ENCODE results near the gene FAR2.

The FAR2 gene

DNA sequence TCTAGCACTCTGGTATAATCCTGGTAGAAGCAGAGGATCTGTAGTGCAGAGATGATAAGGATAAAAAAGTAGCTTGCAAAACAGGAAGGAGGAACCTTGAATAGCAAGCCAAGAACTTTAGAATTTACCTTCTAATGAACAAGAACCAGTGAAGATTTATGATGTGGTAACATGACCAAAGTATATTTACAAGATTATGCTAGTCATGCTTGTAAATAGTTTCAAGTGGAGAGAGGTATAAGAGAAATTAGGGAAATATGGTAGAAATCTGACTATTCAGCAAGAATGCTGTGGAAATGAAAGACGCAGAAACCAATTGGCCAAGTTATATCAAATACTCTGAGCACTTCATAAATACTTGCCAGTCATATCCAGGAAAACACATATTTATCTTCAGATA, 184.1 kb downstream of the FAR2 start:
- TF ChIP-seq, protein P1, sequence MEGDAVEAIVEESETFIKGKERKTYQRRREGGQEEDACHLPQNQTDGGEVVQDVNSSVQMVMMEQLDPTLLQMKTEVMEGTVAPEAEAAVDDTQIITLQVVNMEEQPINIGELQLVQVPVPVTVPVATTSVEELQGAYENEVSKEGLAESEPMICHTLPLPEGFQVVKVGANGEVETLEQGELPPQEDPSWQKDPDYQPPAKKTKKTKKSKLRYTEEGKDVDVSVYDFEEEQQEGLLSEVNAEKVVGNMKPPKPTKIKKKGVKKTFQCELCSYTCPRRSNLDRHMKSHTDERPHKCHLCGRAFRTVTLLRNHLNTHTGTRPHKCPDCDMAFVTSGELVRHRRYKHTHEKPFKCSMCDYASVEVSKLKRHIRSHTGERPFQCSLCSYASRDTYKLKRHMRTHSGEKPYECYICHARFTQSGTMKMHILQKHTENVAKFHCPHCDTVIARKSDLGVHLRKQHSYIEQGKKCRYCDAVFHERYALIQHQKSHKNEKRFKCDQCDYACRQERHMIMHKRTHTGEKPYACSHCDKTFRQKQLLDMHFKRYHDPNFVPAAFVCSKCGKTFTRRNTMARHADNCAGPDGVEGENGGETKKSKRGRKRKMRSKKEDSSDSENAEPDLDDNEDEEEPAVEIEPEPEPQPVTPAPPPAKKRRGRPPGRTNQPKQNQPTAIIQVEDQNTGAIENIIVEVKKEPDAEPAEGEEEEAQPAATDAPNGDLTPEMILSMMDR (IDR thresholded peaks at IDR 0.05; ENCODE audit: low read depth, low read length): no peak
- H3K4me3 ChIP-seq (ENCODE audit: low read depth, low read length): no peak overlapping the region

DNA sequence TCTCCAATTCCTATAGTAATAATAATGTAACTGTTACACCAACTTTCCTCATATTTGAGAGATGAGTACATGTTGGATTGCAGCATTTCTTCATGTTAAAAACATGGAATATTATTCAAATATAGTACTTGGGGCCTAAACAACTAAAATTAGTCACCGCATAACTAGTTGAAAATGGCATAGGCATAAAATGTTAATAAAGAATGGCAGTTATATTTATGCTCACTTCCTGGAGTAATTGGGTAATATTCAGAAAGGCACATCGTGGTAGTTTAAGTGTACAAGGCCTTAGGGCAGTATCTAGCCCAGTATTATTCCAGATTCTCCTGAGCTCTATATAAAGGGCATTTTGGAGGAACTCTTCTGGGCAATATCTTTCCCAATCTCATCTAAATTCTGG, 185.9 kb downstream of the FAR2 start:
- no peak overlapping the region for H3K4me3 ChIP-seq (ENCODE audit: low read depth, low read length)
- TF ChIP-seq, protein P1 (IDR thresholded peaks at IDR 0.05; ENCODE audit: low read depth, low read length): no peak

DNA sequence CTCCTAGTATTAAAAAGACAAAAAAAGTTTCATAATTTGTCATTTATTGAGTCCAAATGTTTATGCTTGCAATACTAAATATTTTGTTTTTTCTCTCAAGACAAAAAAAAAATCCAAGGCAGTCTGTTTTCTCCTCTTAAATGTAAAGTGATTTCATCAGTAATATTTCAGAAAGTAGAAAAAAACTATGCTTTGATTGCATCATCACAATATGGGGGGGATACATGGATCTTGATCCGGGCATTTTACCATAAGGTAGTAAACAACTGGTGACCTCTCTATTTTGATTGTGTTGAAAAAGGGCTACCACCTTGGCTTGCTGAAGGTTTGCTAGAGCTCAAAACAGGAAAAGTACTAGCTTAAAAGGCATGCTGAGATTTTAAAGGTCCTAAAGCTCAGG, 188.2 kb downstream of the FAR2 start:
- TF ChIP-seq, protein P1 (IDR thresholded peaks at IDR 0.05; ENCODE audit: low read depth, low read length): no peak

DNA sequence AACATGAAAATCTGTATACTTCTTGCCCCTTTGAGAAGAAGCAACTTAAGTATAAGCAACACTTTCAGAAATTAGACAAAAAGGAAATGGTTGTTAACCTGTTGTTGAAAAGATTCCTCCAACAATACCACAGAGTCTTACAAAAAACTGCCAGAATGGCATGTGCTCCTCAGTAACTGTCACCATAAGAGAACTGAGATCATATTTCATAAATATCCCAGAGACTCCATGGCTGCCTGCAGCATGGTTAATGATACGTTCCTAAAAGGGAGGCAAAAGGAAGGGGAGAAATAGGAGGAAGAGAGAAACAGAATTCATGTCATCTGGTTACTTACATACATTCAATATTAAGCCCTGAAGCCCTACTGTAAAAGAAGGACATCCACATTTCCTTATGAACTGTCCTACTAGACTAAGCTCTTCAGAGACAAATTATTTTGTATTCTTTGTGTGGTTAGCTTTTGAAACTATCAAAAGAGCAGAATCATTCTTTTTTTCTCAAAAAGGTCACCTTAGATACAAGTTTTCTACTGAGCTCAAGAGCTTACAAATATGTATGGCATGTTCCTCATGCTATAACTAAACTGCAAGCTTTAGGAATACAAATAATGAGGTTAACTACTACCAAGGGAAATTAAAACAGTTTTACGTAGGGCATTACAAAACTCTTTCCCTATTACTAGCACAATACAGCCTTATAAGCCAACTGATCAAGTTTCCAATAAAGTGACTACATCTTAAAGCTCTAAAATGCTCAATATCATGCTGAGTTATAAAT, 194.1 kb downstream of the FAR2 start:
- no peak overlapping the region for H3K4me3 ChIP-seq (ENCODE audit: low read depth, low read length)
- TF ChIP-seq, protein P1 (IDR thresholded peaks at IDR 0.05; ENCODE audit: low read depth, low read length): no peak

More for the DNA sequence above, 188.2 kb downstream of the FAR2 start:
- no peak overlapping the region for H3K4me3 ChIP-seq (ENCODE audit: low read depth, low read length)

DNA sequence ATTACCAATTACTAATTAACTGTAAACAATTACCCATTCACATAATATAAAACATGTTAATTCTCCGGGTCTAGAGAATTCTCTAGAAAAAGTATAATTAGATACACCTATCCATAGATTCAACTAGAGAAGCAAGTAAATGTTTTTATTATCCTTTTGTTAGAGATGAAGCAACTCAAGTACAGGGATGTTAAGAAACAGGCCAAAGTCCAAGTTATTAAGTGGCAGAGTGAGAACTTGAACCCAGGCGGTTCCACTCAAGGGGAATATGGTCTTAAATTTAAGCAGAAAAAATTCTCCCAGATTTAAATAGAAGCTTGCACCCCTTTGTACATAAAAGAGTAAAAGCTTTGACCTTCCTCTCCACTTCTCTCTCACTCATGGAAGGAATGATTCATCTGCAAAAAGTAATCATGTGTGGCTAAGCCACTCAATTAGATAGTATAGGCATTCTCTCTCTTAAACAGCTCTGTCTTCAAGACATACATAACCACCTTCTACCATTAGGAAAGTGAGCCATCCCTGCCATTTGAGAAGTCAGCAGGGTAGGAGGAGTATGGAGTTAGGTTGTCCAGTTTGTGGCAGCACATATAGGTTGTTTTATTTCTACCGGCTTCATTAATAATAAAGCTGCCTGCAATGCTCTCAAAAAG, 197.8 kb downstream of the FAR2 start:
- no peak overlapping the region for H3K4me3 ChIP-seq (ENCODE audit: low read depth, low read length)
- TF ChIP-seq, protein P1 (IDR thresholded peaks at IDR 0.05; ENCODE audit: low read depth, low read length): no peak

DNA sequence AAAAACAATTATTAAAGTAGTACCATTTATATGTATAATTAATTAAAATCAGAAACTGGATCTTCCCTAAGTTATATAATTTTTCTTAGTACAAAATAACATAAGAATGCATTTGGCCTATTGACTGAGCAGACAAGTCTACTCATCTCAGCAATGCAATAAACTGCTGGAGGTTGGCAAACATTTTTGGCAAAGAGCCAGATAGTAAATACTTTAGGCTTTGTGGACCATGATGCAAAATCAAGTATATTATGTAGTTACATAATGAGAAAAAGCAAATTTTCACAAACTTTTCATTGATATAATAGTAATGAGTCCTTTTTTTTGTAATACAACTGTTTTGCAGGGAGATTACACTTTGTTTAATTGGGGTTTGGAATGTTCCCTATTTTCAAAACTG, 201.0 kb downstream of the FAR2 start:
- TF ChIP-seq, protein P1 (IDR thresholded peaks at IDR 0.05; ENCODE audit: low read depth, low read length): no peak
- no peak overlapping the region for H3K4me3 ChIP-seq (ENCODE audit: low read depth, low read length)

DNA sequence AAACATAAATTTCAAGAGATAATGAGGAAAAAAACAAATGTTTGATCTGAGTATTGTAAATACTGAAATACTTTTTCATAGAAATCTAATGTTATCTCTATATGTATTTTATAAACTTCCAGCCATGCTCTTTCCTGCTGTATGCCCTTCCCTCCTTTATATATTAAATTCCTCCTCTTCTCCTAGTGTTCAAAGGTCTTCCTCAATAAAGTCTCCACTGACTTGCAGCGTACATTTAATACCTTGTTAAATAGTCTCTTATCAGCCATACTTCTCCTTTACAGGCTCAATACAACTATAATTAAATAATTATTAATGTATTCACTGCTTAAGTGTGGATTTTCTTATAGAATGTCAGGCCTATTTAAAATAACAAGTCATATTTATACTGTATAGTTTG, 205.9 kb downstream of the FAR2 start:
- no peak overlapping the region for H3K4me3 ChIP-seq (ENCODE audit: low read depth, low read length)
- TF ChIP-seq, protein P1 (IDR thresholded peaks at IDR 0.05; ENCODE audit: low read depth, low read length): no peak

Data from WI38 (cell line).